GM12892 (cell line): ENCODE measurements around the gene NMNAT2.

Experiments used
- POLR2A ChIP-seq: IDR thresholded peaks from 2 replicates; pipeline ENCODE4 v1.6.1; 2011; ENCODE audit warnings: low read depth, low read length, control low read depth
- POLR2AphosphoS5 ChIP-seq: IDR thresholded peaks from 2 replicates; pipeline ENCODE4 v1.6.1; 2011; ENCODE audit warnings: low read depth, low read length, control low read depth
- TAF1 ChIP-seq: IDR thresholded peaks from 2 replicates; pipeline ENCODE4 v1.6.1; 2011; ENCODE audit warnings: low read depth, mild to moderate bottlenecking, control low read depth, low read length, borderline replicate concordance

- no peak for TF ChIP-seq POLR2A
- no peak for TF ChIP-seq POLR2AphosphoS5
- TF ChIP-seq TAF1 = no peak
These were observed 38.2 kb downstream of the NMNAT2 start for GRCh38 chr1:183379951-183380350.
